Endodermal cell (in vitro differentiated cells): ENCODE results near the gene LRBA. TPM values are rescaled to one million over a fixed set of nuclear protein-coding genes. Genes with fewer than 3 reads are reported as not detected.
A peak's percentile ranks its signal among the peaks of the same experiment; 100 is the strongest.

Experiments
- DNase-seq: peaks from one replicate; pipeline ENCODE4 v3.0.0-alpha.2; 2017
- H3K27ac ChIP-seq: 2 replicates; pipeline ENCODE4 v1.5.1; 2013; ENCODE audit warnings: mild to moderate bottlenecking, low read depth, low read length, moderate library complexity
- H3K27me3 ChIP-seq: 2 replicates; pipeline ENCODE4 v1.6.1; 2013; ENCODE audit warnings: mild to moderate bottlenecking, low read length, moderate library complexity; ENCODE audit not compliant: insufficient read depth, control insufficient read depth, poor library complexity, severe bottlenecking
- H3K36me3 ChIP-seq: 2 replicates; pipeline ENCODE4 v1.7.0; 2013; ENCODE audit warnings: mild to moderate bottlenecking, low read length, moderate library complexity; ENCODE audit not compliant: control insufficient read depth, insufficient read depth
- H3K4me1 ChIP-seq: one replicate; pipeline ENCODE4 v1.7.0; 2013; ENCODE audit warnings: low read length; ENCODE audit not compliant: control insufficient read depth, insufficient read depth
- H3K4me3 ChIP-seq: 2 replicates; pipeline ENCODE4 v1.5.1; 2013; ENCODE audit warnings: mild to moderate bottlenecking, low read length, moderate library complexity
- H3K9ac ChIP-seq: 2 replicates; pipeline ENCODE4 v1.6.1; 2013; ENCODE audit warnings: mild to moderate bottlenecking, low read length, moderate library complexity; ENCODE audit not compliant: poor library complexity, severe bottlenecking; ENCODE audit errors: extremely low read depth
- H3K9me3 ChIP-seq: 2 replicates; pipeline ENCODE4 v1.6.1; 2013; ENCODE audit warnings: mild to moderate bottlenecking, low read length, moderate library complexity; ENCODE audit not compliant: control insufficient read depth
- H3K27ac Mint-ChIP-seq: 2 replicates; pipeline ENCODE4 v1.8.0; 2020; ENCODE audit warnings: mixed read lengths
- H3K27me3 Mint-ChIP-seq: 2 replicates; pipeline ENCODE4 v1.8.0; 2021; ENCODE audit warnings: mild to moderate bottlenecking, mixed read lengths; ENCODE audit not compliant: insufficient read depth
- H3K36me3 Mint-ChIP-seq: 2 replicates; pipeline ENCODE4 v1.8.0; 2020; ENCODE audit warnings: low read depth, mixed read lengths
- H3K4me1 Mint-ChIP-seq: 2 replicates; pipeline ENCODE4 v1.8.0; 2020; ENCODE audit warnings: mixed read lengths
- H3K4me3 Mint-ChIP-seq: 2 replicates; pipeline ENCODE4 v1.8.0; 2020; ENCODE audit warnings: mild to moderate bottlenecking, moderate library complexity, mixed read lengths
- H3K9me3 Mint-ChIP-seq: 2 replicates; pipeline ENCODE4 v1.8.0; 2020; ENCODE audit warnings: mild to moderate bottlenecking, mixed read lengths
- WGBS, 2 experiments: methylation state at CpG; one replicate each; pipeline versions ENCODE4 v1.1.5 to v1.1.7; 2013; ENCODE audit warnings: missing lambda C conversion rate in 2 of 2, mixed read lengths in 1 of 2; ENCODE audit not compliant: insufficient coverage in 1 of 2, insufficient read length in 1 of 2; 5-methylcytosine and 5-hydroxymethylcytosine counted together
- total RNA-seq, 2 donors: library from RNA; stranded (reverse); fragmentation: NEBNext Ultra II Directional in 1 of 2; extraction: Animal tissue kit (Norgen Biotek cat#: 25700) in 1 of 2; gene quantifications; 2 replicates in 1 of 2; 3 replicates in 1 of 2; pipeline ENCODE4 v1.2.1, GENCODE V29; 2021
- TF ChIP-seq, protein P1 (sequence below): fragments of 200-600 bp; sonication (generic); conservative IDR thresholded peaks from 2 replicates; pipeline ENCODE4 v1.5.0; 2021; ENCODE audit warnings: antibody characterized with exemption, mild to moderate bottlenecking

The LRBA gene
- total RNA-seq, 2 donors from 2014 or later = 77.3 to 95.9 TPM

- Mint-ChIP-seq H3K27me3 (no peaks in the 10 kb centered on the region), H3K27ac (peak overlapping the region; percentile 14), H3K9me3 (no peaks in the 10 kb centered on the region), H3K4me3 (no peak overlapping the region), H3K4me1 (peaks cover 3% of the 10 kb centered on the region), H3K36me3 (peaks cover 6% of the 10 kb centered on the region)
- Histone ChIP-seq H3K4me3 (no peak overlapping the region), H3K9me3 (no peaks in the 10 kb centered on the region), H3K27ac (no peak overlapping the region), H3K27me3 (no peaks in the 10 kb centered on the region), H3K4me1 (no peaks in the 10 kb centered on the region), H3K9ac (no peak overlapping the region), H3K36me3 (no peaks in the 10 kb centered on the region)
- WGBS, 2 experiments = 87 to 96% methylated on average over 4 to 6 of the region's 6 CpGs
- no peak for DNase-seq
- TF ChIP-seq, protein P1, sequence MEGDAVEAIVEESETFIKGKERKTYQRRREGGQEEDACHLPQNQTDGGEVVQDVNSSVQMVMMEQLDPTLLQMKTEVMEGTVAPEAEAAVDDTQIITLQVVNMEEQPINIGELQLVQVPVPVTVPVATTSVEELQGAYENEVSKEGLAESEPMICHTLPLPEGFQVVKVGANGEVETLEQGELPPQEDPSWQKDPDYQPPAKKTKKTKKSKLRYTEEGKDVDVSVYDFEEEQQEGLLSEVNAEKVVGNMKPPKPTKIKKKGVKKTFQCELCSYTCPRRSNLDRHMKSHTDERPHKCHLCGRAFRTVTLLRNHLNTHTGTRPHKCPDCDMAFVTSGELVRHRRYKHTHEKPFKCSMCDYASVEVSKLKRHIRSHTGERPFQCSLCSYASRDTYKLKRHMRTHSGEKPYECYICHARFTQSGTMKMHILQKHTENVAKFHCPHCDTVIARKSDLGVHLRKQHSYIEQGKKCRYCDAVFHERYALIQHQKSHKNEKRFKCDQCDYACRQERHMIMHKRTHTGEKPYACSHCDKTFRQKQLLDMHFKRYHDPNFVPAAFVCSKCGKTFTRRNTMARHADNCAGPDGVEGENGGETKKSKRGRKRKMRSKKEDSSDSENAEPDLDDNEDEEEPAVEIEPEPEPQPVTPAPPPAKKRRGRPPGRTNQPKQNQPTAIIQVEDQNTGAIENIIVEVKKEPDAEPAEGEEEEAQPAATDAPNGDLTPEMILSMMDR = no peak
Measured at GRCh38 chr4:150944660-150945059, 70.4 kb downstream of the LRBA start.

- H3K4me3 ChIP-seq = no peak overlapping the region
- no peaks in the 10 kb centered on the region for H3K27me3 Mint-ChIP-seq
- peaks cover 3% of the 10 kb centered on the region for H3K36me3 Mint-ChIP-seq
- H3K36me3 ChIP-seq = no peaks in the 10 kb centered on the region
- peak overlapping the region; percentile 58 for H3K27ac Mint-ChIP-seq
- no peaks in the 10 kb centered on the region for H3K27me3 ChIP-seq
- no peaks in the 10 kb centered on the region for H3K4me1 ChIP-seq
- H3K9me3 ChIP-seq = no peaks in the 10 kb centered on the region
- H3K27ac ChIP-seq = no peak overlapping the region
- H3K4me3 Mint-ChIP-seq = no peak overlapping the region
- TF ChIP-seq, protein P1 = no peak
- no peak for DNase-seq
- no peaks in the 10 kb centered on the region for H3K9me3 Mint-ChIP-seq
- no peak overlapping the region for H3K9ac ChIP-seq
- peaks cover 8% of the 10 kb centered on the region for H3K4me1 Mint-ChIP-seq
- 90% methylated on average over 2 of the region's 2 CpGs; no CpG with 5 or more reads in 1 of the 2 experiments for WGBS, 2 experiments
Measured at GRCh38 chr4:150943818-150944217, 71.3 kb downstream of the LRBA start.

DNA sequence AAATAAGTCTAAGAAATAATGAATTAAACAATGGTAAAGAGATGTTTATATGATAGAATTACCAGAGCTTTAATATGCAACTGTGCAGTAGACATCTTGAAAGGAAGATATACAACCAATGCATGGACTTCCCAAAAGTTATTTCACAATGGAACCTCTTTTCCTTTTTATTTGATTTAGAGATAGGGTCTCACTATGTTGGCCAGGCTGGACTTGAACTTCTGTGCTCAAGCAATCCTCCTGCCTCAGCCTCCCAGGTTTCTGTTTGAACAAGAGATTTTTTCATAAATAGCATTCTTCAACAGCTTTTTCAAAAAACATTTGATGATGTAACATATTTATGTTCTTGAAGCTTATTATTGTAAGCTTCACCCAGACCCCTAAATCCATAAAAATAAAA is 72.0 kb downstream of the LRBA start:
- Mint-ChIP-seq H3K9me3 (no peaks in the 10 kb centered on the region), H3K36me3 (peaks cover 3% of the 10 kb centered on the region), H3K4me3 (no peak overlapping the region), H3K27ac (no peak overlapping the region), H3K4me1 (peaks cover 13% of the 10 kb centered on the region), H3K27me3 (no peaks in the 10 kb centered on the region)
- no peaks in the 10 kb centered on the region for H3K9me3 ChIP-seq
- H3K27me3 ChIP-seq = no peaks in the 10 kb centered on the region
- DNase-seq = no peak
- no peak overlapping the region for H3K27ac ChIP-seq
- TF ChIP-seq, protein P1 = no peak
- H3K4me3 ChIP-seq = no peak overlapping the region
- H3K4me1 ChIP-seq = no peaks in the 10 kb centered on the region
- H3K9ac ChIP-seq = no peak overlapping the region
- H3K36me3 ChIP-seq = no peaks in the 10 kb centered on the region
